Breast epithelium (tissue), 4 donors: ENCODE data around the gene ZFHX2. TPM values are rescaled to one million over a fixed set of nuclear protein-coding genes. Genes with fewer than 3 reads are reported as not detected.
A peak's percentile ranks its signal among the peaks of the same experiment; 100 is the strongest.

Experiments used
- DNase-seq, 2 donors: peaks; one replicate each; pipeline ENCODE4 v3.0.0-alpha.2; 2019; ENCODE audit warnings: low spot score in 2 of 2
- H3K27ac ChIP-seq, 2 donors: fragments of 200-600 bp; sonication (generic) in 1 of 2; one replicate each; pipeline ENCODE4 v1.5.1; 2016 to 2019; ENCODE audit warnings: mild to moderate bottlenecking in 1 of 2
- H3K27me3 ChIP-seq, 2 donors: fragments of 200-600 bp; sonication (generic) in 1 of 2; one replicate each; pipeline versions ENCODE4 v1.5.1 to v1.6.0; 2017 to 2019; ENCODE audit warnings: control low read depth in 1 of 2, mild to moderate bottlenecking in 1 of 2
- H3K36me3 ChIP-seq: fragments of 200-600 bp; one replicate; pipeline ENCODE4 v1.5.1; 2019
- H3K4me1 ChIP-seq, 2 donors: fragments of 200-600 bp; sonication (generic); one replicate each; pipeline ENCODE4 v1.5.1; 2016 to 2019; ENCODE audit warnings: control low read depth in 1 of 2
- H3K4me3 ChIP-seq, 3 donors: fragments of 200-600 bp; sonication (generic); 1 replicate in 2 of 3; 2 replicates in 1 of 3; pipeline ENCODE4 v1.5.1; 2016 to 2019; ENCODE audit warnings: mild to moderate bottlenecking in 3 of 3, moderate library complexity in 2 of 3
- H3K9me3 ChIP-seq, 2 donors: fragments of 200-600 bp; sonication (generic) in 1 of 2; one replicate each; pipeline ENCODE4 v1.5.1; 2016 to 2019; ENCODE audit warnings: control low read depth in 1 of 2
- POLR2A ChIP-seq: fragments of 450-650 bp; IDR thresholded peaks from one replicate; pipeline ENCODE4 v1.6.1; 2016; ENCODE audit warnings: antibody characterized with exemption, mild to moderate bottlenecking, moderate library complexity
- POLR2AphosphoS5 ChIP-seq, 3 donors: sonication (generic); formaldehyde crosslinking; IDR thresholded peaks; one replicate each; pipeline ENCODE4 v1.6.1; 2017; ENCODE audit warnings: antibody characterized with exemption in 3 of 3
- intact Hi-C: fragments of 100-400 bp; cut with DNase I; formaldehyde crosslinking; loops from one replicate; pipeline ENCODE4 v1.15.1; 2023; ENCODE audit warnings: low total_unique reads
- total RNA-seq, 3 donors: library from RNA; depleted of rRNA; stranded (reverse); fragments of >200 nt; gene quantifications; one replicate each; pipeline ENCODE4 v1.1.0, GENCODE V29; 2016
- TF ChIP-seq, protein P1 (sequence below), 3 donors: fragments of 450-650 bp; IDR thresholded peaks; one replicate each; pipeline ENCODE4 v1.5.1; 2016 to 2017; ENCODE audit warnings: antibody characterized with exemption in 3 of 3, mild to moderate bottlenecking in 3 of 3, moderate library complexity in 3 of 3

The ZFHX2 gene
- total RNA-seq, 3 donors from 2014 or later, result 0.48 to 1.2 (median 0.66) TPM

DNA sequence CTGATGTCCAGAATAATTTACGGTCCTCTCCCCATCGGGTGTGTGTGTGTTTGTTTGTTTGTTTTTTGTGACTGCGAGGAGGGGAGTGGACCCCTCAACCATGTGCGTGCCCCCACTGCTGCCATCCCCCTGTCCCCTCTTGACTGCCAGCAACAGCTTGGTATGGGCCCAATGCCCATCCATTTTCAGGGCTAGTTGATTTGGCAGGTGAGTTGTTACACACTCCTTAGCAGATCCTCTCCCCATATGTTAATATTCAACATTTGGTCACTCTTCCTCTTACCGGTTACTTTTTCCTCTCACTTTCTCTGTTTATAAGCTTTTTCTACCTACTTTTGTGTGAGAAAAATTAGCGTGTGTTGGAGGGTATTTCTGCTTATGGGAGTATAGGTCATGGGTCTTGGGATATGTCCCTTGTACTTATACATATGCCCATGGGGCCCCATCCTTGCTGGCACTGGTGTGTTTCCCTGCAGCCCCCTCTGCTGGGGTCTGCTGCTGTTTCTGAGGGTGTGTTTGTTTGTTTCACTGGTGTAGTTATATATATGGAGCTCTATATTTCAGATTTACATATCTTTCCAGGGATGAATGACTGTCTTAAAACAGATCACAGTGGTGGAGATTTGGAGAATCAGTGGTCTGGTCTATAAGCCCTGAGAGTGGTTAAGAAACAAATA, 33.8 kb downstream of the ZFHX2 start:
- Histone ChIP-seq H3K27me3 (no peaks in the 10 kb centered on the region), H3K36me3 (no peaks in the 10 kb centered on the region), H3K4me3 (no peak overlapping the region), H3K9me3 (no peaks in the 10 kb centered on the region), H3K27ac (no peak overlapping the region), H3K4me1 (no peaks in the 10 kb centered on the region)
- intact Hi-C loops, result no loop called here
- DNase-seq, result no peak
- TF ChIP-seq POLR2AphosphoS5 (IDR thresholded peaks at IDR 0.05) (no peak), POLR2A (no peak)
- TF ChIP-seq, protein P1, sequence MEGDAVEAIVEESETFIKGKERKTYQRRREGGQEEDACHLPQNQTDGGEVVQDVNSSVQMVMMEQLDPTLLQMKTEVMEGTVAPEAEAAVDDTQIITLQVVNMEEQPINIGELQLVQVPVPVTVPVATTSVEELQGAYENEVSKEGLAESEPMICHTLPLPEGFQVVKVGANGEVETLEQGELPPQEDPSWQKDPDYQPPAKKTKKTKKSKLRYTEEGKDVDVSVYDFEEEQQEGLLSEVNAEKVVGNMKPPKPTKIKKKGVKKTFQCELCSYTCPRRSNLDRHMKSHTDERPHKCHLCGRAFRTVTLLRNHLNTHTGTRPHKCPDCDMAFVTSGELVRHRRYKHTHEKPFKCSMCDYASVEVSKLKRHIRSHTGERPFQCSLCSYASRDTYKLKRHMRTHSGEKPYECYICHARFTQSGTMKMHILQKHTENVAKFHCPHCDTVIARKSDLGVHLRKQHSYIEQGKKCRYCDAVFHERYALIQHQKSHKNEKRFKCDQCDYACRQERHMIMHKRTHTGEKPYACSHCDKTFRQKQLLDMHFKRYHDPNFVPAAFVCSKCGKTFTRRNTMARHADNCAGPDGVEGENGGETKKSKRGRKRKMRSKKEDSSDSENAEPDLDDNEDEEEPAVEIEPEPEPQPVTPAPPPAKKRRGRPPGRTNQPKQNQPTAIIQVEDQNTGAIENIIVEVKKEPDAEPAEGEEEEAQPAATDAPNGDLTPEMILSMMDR (IDR thresholded peaks at IDR 0.05), result no peak

DNA sequence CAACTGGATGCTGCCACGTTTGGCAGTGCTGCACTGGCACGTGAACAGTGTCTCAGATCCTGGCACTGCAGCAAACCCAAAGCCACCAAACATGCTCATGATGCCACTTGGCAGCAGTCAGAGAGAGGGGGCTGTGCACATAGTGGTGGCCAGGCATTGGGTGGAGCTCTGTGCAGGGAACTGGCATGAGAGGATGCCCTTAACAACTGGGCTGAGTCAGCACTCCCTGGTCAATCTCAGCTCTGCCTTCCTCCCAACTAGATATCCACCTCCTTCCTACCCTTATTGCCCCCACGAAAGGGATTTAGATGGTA, 37.0 kb downstream of the ZFHX2 start:
- no peak for TF ChIP-seq POLR2A
- no peak overlapping the region for H3K4me3 ChIP-seq
- H3K36me3 ChIP-seq, result no peaks in the 10 kb centered on the region
- no peaks in the 10 kb centered on the region for H3K4me1 ChIP-seq
- DNase-seq, result peak in 1 of 2 donors; percentile 66
- no peak overlapping the region for H3K27ac ChIP-seq
- H3K9me3 ChIP-seq, result no peaks in the 10 kb centered on the region
- intact Hi-C loops, result no loop called here
- no peaks in the 10 kb centered on the region for H3K27me3 ChIP-seq

DNA sequence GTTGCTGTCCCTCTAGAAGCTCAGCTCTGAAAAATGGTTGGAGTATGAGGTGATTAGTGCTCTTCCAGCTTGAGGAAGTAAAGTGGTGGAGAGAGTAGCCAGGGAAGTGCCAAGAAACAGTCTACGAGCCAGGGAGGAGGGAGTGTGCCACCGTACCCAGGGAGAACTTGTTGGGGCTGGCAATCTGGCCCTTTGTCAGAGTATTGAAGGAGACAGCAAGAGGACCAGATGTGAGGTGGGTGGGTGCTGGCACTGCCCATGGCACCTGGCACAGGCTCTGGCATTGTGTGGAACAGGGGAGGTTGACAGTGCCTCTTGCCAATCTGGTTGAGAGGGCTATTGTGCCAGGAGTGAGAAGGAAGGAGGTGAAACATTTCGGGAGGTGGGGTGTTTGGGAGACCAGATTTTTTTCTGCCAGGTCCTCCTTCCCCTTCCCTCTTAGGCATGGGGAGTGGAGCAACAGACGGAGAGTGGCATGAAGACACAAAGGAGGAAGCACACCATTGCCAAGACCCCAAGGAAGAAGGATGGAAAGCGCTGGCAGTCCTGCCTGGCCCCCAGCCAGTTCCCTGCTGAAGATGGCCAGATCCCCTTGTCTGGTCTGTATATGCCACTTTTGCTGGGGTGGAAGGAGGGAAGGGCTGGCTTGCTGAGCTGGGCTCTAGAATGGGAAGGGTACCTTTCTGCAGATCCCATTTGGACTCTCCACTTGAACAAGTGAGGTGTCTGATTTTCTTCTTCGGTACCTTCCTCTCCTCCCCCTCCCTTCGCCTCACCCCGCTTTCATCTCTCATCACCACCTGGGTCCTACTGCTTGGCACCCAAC, 37.5 kb downstream of the ZFHX2 start:
- peak overlapping the region in 1 of 2 donors; percentile 48 for H3K27ac ChIP-seq
- intact Hi-C loops, result no loop called here
- TF ChIP-seq POLR2A, result no peak
- no peak for TF ChIP-seq POLR2AphosphoS5 (IDR thresholded peaks at IDR 0.05)
- TF ChIP-seq, protein P1 (IDR thresholded peaks at IDR 0.05), result no peak

DNA sequence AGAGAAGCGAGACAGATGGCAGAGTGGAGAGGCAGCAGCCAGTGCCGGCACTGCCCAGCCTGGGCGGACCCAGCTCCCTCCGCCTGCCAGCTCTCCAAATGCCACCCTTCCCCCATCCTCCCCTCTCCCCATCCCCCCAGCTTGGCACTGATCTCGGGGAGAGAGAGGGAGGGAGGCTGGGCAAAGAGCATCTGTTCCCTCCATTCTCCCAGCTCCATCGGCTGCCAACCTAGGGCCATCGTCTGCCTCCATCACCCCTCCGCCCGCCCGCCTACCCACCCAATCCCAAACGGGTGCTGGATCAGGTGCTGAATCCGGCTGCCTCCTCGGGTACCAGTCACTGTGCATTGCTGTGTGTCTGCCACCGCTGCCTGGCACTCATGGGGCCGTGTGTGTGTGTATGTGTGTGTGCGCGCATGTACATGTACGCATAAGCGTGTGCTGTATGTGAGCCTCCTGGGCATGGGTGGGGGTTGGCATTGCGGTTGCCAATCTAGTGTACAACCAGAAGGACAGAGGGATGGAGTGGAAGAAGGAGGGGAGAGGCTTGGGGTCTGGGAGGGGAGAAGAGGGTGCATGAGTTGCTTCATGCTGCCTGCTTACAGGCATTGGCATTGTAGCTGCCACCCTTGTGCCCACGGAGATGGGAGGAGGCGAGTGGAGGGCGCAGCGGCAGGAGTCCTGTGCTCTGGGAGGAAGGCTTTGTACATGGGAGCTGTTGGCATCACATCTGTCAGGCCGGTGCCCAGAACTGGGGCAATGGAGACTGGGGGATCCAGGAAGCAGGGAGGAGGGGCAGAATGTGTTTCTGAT, 38.4 kb downstream of the ZFHX2 start:
- H3K27ac ChIP-seq, result peak overlapping the region in 1 of 2 donors; percentile 48
- no peaks in the 10 kb centered on the region for H3K4me1 ChIP-seq
- intact Hi-C loops, result no loop called here
- no peaks in the 10 kb centered on the region for H3K9me3 ChIP-seq
- no peaks in the 10 kb centered on the region for H3K27me3 ChIP-seq
- peak overlapping the region in 2 of 3 donors; percentile 15 to 20 for H3K4me3 ChIP-seq
- DNase-seq, result peak in 1 of 2 donors; percentile 19
- H3K36me3 ChIP-seq, result no peaks in the 10 kb centered on the region
- TF ChIP-seq, protein P1 (IDR thresholded peaks at IDR 0.05), result no peak
- TF ChIP-seq POLR2AphosphoS5 (IDR thresholded peaks at IDR 0.05), result no peak

More for the DNA sequence above, 37.5 kb downstream of the ZFHX2 start:
- peak overlapping the region in 2 of 3 donors; percentile 15 to 20 for H3K4me3 ChIP-seq
- no peaks in the 10 kb centered on the region for H3K27me3 ChIP-seq
- no peaks in the 10 kb centered on the region for H3K9me3 ChIP-seq
- DNase-seq, result peak in 1 of 2 donors; percentile 84
- no peaks in the 10 kb centered on the region for H3K4me1 ChIP-seq
- H3K36me3 ChIP-seq, result no peaks in the 10 kb centered on the region

DNA sequence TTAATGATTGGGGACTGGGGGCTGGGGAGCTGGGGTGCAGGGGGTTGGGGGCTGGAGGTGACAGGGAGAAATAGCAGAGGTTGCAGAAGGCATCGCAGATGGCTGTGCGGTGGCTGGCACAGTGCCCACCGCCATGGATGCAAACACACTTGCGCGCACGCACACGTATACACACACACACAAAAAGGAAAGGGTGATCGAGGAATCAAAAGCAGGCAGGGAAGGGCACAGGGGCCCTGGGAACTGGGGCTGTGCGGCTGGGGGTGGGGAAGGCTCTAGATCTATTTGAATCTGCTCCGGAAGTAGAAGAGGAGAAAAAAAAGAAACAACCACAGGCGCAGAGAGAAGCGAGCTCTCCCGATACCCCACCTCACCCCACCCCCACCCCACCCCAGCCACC, 39.4 kb downstream of the ZFHX2 start:
- DNase-seq, result no peak
- no peaks in the 10 kb centered on the region for H3K36me3 ChIP-seq
- H3K4me1 ChIP-seq, result no peaks in the 10 kb centered on the region
- H3K27me3 ChIP-seq, result no peaks in the 10 kb centered on the region
- H3K27ac ChIP-seq, result no peak overlapping the region
- peak overlapping the region in 1 of 3 donors; percentile 26 for H3K4me3 ChIP-seq
- no peaks in the 10 kb centered on the region for H3K9me3 ChIP-seq
- TF ChIP-seq, protein P1 (IDR thresholded peaks at IDR 0.05), result no peak
- no peak for TF ChIP-seq POLR2A
- intact Hi-C loops, result no loop called here
